Measurements from ENCODE around the gene PPT1.

DNA sequence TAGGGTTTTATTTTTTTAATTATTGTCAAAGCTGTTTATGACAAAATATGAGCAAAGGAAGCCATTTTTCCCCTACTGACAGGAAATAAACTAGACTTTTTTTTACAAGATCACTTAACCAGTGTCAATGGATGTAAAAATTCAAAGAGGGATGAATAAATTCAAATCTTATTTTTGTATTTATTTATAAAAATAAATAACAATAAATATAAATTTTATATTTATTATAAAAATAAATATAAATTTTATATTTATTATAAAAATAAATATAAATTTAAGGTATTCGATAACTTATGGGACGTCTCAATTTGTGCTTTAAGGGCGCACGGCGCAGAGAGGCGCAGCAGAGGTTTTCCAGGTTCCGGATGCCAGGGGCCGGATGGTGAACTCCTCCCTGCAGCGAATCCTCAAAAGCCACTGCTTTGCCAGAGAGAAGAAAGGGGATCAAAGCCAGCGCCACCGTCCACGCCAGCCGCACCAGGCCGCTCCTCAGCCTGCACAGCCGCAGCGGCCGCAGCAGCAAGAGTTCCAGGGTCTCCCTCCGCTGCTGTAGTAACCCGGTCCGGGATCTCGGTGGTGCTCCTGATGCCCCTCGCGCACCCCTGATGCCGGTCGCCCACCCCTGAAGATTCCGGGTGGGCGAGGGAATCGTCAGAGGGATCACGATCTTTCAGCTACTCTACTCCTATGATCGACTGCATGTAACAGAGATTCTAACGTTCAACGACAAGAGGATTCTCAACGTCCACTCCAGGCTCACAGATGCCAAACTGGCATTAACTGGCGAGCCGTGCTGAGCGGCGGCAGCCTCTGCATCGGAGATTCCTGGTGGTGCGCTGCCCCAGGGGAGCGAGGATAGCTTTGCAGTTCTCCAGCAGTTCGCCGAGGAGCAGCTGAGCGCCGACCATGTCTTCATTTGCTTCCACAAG, 35.6 kb upstream of the PPT1 start:
- no peak for TF ChIP-seq TCF12 (IDR thresholded peaks at IDR 0.05)
- TF ChIP-seq CTCF (IDR thresholded peaks at IDR 0.05), result no peak
- TF ChIP-seq RXRA (IDR thresholded peaks at IDR 0.05; ENCODE audit: borderline replicate concordance, low read depth), result no peak
- no peak for TF ChIP-seq GABPA (IDR thresholded peaks at IDR 0.05; ENCODE audit: low read depth)
- no peak for TF ChIP-seq TEAD4 (IDR thresholded peaks at IDR 0.05; ENCODE audit: borderline replicate concordance, insufficient read depth)
- TF ChIP-seq JUND (IDR thresholded peaks at IDR 0.05), result no peak
- TF ChIP-seq YY1 (IDR thresholded peaks at IDR 0.05; ENCODE audit: low read depth), result no peak

Data from SK-N-SH (cell line).